Hepatocyte (in vitro differentiated cells): ENCODE measurements around the gene SBF2. TPM values are rescaled to one million over a fixed set of nuclear protein-coding genes. Genes with fewer than 3 reads are reported as not detected.

Experiments
- DNase-seq: peaks from one replicate; pipeline ENCODE4 v3.0.0-alpha.2; 2016; ENCODE audit warnings: low spot score
- H2AFZ ChIP-seq: fragments of 200-600 bp; sonication (generic); 2 replicates; pipeline ENCODE4 v1.6.0; 2016; ENCODE audit warnings: antibody characterized with exemption, mild to moderate bottlenecking
- H3K27ac ChIP-seq: fragments of 200-600 bp; sonication (generic); 2 replicates; pipeline ENCODE4 v1.5.1; 2016; ENCODE audit warnings: mild to moderate bottlenecking
- H3K27me3 ChIP-seq: fragments of 200-600 bp; sonication (generic); 2 replicates; pipeline ENCODE4 v1.6.1; 2016
- H3K36me3 ChIP-seq: fragments of 200-600 bp; sonication (generic); replicated peaks from 2 replicates; pipeline ENCODE4 v1.5.1; 2016; ENCODE audit warnings: low read depth; ENCODE audit not compliant: insufficient read depth
- H3K4me1 ChIP-seq: fragments of 200-600 bp; sonication (generic); 2 replicates; pipeline ENCODE4 v1.5.1; 2016; ENCODE audit warnings: mild to moderate bottlenecking, moderate library complexity; ENCODE audit not compliant: insufficient read depth
- H3K4me2 ChIP-seq: fragments of 200-600 bp; sonication (generic); 2 replicates; pipeline ENCODE4 v1.6.0; 2016
- H3K4me3 ChIP-seq: fragments of 200-600 bp; sonication (generic); 2 replicates; pipeline ENCODE4 v1.5.1; 2016; ENCODE audit warnings: mild to moderate bottlenecking
- H3K79me2 ChIP-seq: fragments of 200-600 bp; sonication (generic); 2 replicates; pipeline ENCODE4 v1.6.0; 2017; ENCODE audit warnings: mild to moderate bottlenecking
- H3K9me2 ChIP-seq: fragments of 200-600 bp; sonication (generic); replicated peaks from 2 replicates; pipeline ENCODE4 v1.6.0; 2017; ENCODE audit warnings: mild to moderate bottlenecking; ENCODE audit not compliant: insufficient read depth
- H3K9me3 ChIP-seq: fragments of 200-600 bp; sonication (generic); 2 replicates; pipeline ENCODE4 v1.5.1; 2016; ENCODE audit warnings: low read depth, mild to moderate bottlenecking
- H4K20me1 ChIP-seq: fragments of 200-600 bp; sonication (generic); 2 replicates; pipeline ENCODE4 v1.6.0; 2016; ENCODE audit warnings: mild to moderate bottlenecking; ENCODE audit not compliant: insufficient read depth, poor library complexity, severe bottlenecking
- CTCF ChIP-seq: fragments of 200-600 bp; sonication (generic); IDR thresholded peaks from 2 replicates; pipeline ENCODE4 v1.5.1; 2016; ENCODE audit warnings: antibody characterized with exemption, mild to moderate bottlenecking; ENCODE audit not compliant: poor library complexity
- EZH2 ChIP-seq: fragments of 200-600 bp; sonication (generic); IDR thresholded peaks from 2 replicates; pipeline ENCODE4 v1.6.1; 2016; ENCODE audit warnings: antibody characterized with exemption, mild to moderate bottlenecking, borderline replicate concordance
- EZH2phosphoT487 ChIP-seq: fragments of 200-600 bp; sonication (generic); IDR thresholded peaks from one replicate; pipeline ENCODE4 v1.6.1; 2018; ENCODE audit warnings: antibody characterized with exemption, mild to moderate bottlenecking, low read depth, moderate library complexity; ENCODE audit not compliant: unreplicated experiment, severe bottlenecking
- WGBS: methylation state at CpG from one replicate; pipeline ENCODE4 v1.1.6; 2016; ENCODE audit warnings: low lambda C conversion rate; ENCODE audit errors: missing lambda C conversion rate; 5-methylcytosine and 5-hydroxymethylcytosine counted together
- polyA plus RNA-seq: library from polyadenylated mRNA; unstranded; fragments of >200 nt; fragmentation: Nextera tagmentation; extraction: Ambion mirVana; gene quantifications from 2 replicates; pipeline ENCODE4 v1.2.1, GENCODE V29; 2016
- total RNA-seq: library from RNA; depleted of rRNA; stranded (reverse); fragments of >200 nt; gene quantifications from 2 replicates; pipeline ENCODE4 v1.2.3, GENCODE V29; 2014

SBF2 gene
- total and polyA plus RNA-seq, 2 experiments from 2014 or later: 25.7 to 83.2 TPM

GRCh38 chr11:10247011-10247410 is 47.0 kb downstream of the SBF2 start:
- H4K20me1 ChIP-seq: peaks cover 3% of the 10 kb centered on the region
- no peak for DNase-seq
- no peak for TF ChIP-seq EZH2phosphoT487
- no peak for TF ChIP-seq EZH2
- TF ChIP-seq CTCF: no peak
- H3K9me2 ChIP-seq: no peaks in the 10 kb centered on the region
- no peaks in the 10 kb centered on the region for H3K4me1 ChIP-seq
- 69% methylated on average over 2 of the region's 2 CpGs for WGBS
- H3K27me3 ChIP-seq: no peaks in the 10 kb centered on the region
- peaks cover 47% of the 10 kb centered on the region for H3K79me2 ChIP-seq
- H3K4me3 ChIP-seq: no peak overlapping the region
- H2AFZ ChIP-seq: no peak overlapping the region
- no peaks in the 10 kb centered on the region for H3K9me3 ChIP-seq
- no peak overlapping the region for H3K4me2 ChIP-seq
- no peak overlapping the region for H3K27ac ChIP-seq
- no peaks in the 10 kb centered on the region for H3K36me3 ChIP-seq

GRCh38 chr11:10243896-10244575 is 50.0 kb downstream of the SBF2 start:
- no peak for DNase-seq
- no peak overlapping the region for H3K4me2 ChIP-seq
- H3K79me2 ChIP-seq: peaks cover 61% of the 10 kb centered on the region
- no peak overlapping the region for H3K27ac ChIP-seq
- no peaks in the 10 kb centered on the region for H3K9me3 ChIP-seq
- peaks cover under 1% of the 10 kb centered on the region for H4K20me1 ChIP-seq
- no peaks in the 10 kb centered on the region for H3K9me2 ChIP-seq
- no peaks in the 10 kb centered on the region for H3K36me3 ChIP-seq
- H2AFZ ChIP-seq: no peak overlapping the region
- H3K4me1 ChIP-seq: no peaks in the 10 kb centered on the region
- H3K27me3 ChIP-seq: no peaks in the 10 kb centered on the region
- no peak overlapping the region for H3K4me3 ChIP-seq
- 95% methylated on average over 2 of the region's 2 CpGs for WGBS
- TF ChIP-seq EZH2 (no peak), EZH2phosphoT487 (no peak), CTCF (no peak)

- no peak for TF ChIP-seq EZH2
- no peak for TF ChIP-seq EZH2phosphoT487
- TF ChIP-seq CTCF: no peak
- DNase-seq: no peak
- H3K36me3 ChIP-seq: no peaks in the 10 kb centered on the region
- peaks cover 62% of the 10 kb centered on the region for H3K79me2 ChIP-seq
- H3K4me2 ChIP-seq: no peak overlapping the region
- H3K9me2 ChIP-seq: no peaks in the 10 kb centered on the region
- no peak overlapping the region for H3K27ac ChIP-seq
- WGBS: 94% methylated on average over 1 of the region's 1 CpG
- H3K4me3 ChIP-seq: no peak overlapping the region
- H3K9me3 ChIP-seq: peaks cover 4% of the 10 kb centered on the region
- H2AFZ ChIP-seq: no peak overlapping the region
- H3K4me1 ChIP-seq: no peaks in the 10 kb centered on the region
- H3K27me3 ChIP-seq: no peaks in the 10 kb centered on the region
- no peaks in the 10 kb centered on the region for H4K20me1 ChIP-seq
Observed at GRCh38 chr11:10236840-10237239, 57.2 kb downstream of the SBF2 start.
